Hepatocyte (in vitro differentiated cells): ENCODE measurements around the gene GOLGA7B. TPM values are rescaled to one million over a fixed set of nuclear protein-coding genes. Genes with fewer than 3 reads are reported as not detected.

ENCODE experiments used
- DNase-seq: peaks from one replicate; pipeline ENCODE4 v3.0.0-alpha.2; 2016; ENCODE audit warnings: low spot score
- H2AFZ ChIP-seq: fragments of 200-600 bp; sonication (generic); 2 replicates; pipeline ENCODE4 v1.6.0; 2016; ENCODE audit warnings: antibody characterized with exemption, mild to moderate bottlenecking
- H3K27ac ChIP-seq: fragments of 200-600 bp; sonication (generic); 2 replicates; pipeline ENCODE4 v1.5.1; 2016; ENCODE audit warnings: mild to moderate bottlenecking
- H3K27me3 ChIP-seq: fragments of 200-600 bp; sonication (generic); 2 replicates; pipeline ENCODE4 v1.6.1; 2016
- H3K36me3 ChIP-seq: fragments of 200-600 bp; sonication (generic); replicated peaks from 2 replicates; pipeline ENCODE4 v1.5.1; 2016; ENCODE audit warnings: low read depth; ENCODE audit not compliant: insufficient read depth
- H3K4me1 ChIP-seq: fragments of 200-600 bp; sonication (generic); 2 replicates; pipeline ENCODE4 v1.5.1; 2016; ENCODE audit warnings: mild to moderate bottlenecking, moderate library complexity; ENCODE audit not compliant: insufficient read depth
- H3K4me2 ChIP-seq: fragments of 200-600 bp; sonication (generic); 2 replicates; pipeline ENCODE4 v1.6.0; 2016
- H3K4me3 ChIP-seq: fragments of 200-600 bp; sonication (generic); 2 replicates; pipeline ENCODE4 v1.5.1; 2016; ENCODE audit warnings: mild to moderate bottlenecking
- H3K79me2 ChIP-seq: fragments of 200-600 bp; sonication (generic); 2 replicates; pipeline ENCODE4 v1.6.0; 2017; ENCODE audit warnings: mild to moderate bottlenecking
- H3K9me2 ChIP-seq: fragments of 200-600 bp; sonication (generic); replicated peaks from 2 replicates; pipeline ENCODE4 v1.6.0; 2017; ENCODE audit warnings: mild to moderate bottlenecking; ENCODE audit not compliant: insufficient read depth
- H3K9me3 ChIP-seq: fragments of 200-600 bp; sonication (generic); 2 replicates; pipeline ENCODE4 v1.5.1; 2016; ENCODE audit warnings: low read depth, mild to moderate bottlenecking
- H4K20me1 ChIP-seq: fragments of 200-600 bp; sonication (generic); 2 replicates; pipeline ENCODE4 v1.6.0; 2016; ENCODE audit warnings: mild to moderate bottlenecking; ENCODE audit not compliant: insufficient read depth, poor library complexity, severe bottlenecking
- EZH2 ChIP-seq: fragments of 200-600 bp; sonication (generic); IDR thresholded peaks from 2 replicates; pipeline ENCODE4 v1.6.1; 2016; ENCODE audit warnings: antibody characterized with exemption, mild to moderate bottlenecking, borderline replicate concordance
- EZH2phosphoT487 ChIP-seq: fragments of 200-600 bp; sonication (generic); IDR thresholded peaks from one replicate; pipeline ENCODE4 v1.6.1; 2018; ENCODE audit warnings: antibody characterized with exemption, mild to moderate bottlenecking, low read depth, moderate library complexity; ENCODE audit not compliant: unreplicated experiment, severe bottlenecking
- WGBS: methylation state at CpG from one replicate; pipeline ENCODE4 v1.1.6; 2016; ENCODE audit warnings: low lambda C conversion rate; ENCODE audit errors: missing lambda C conversion rate; 5-methylcytosine and 5-hydroxymethylcytosine counted together
- polyA plus RNA-seq: library from polyadenylated mRNA; unstranded; fragments of >200 nt; fragmentation: Nextera tagmentation; extraction: Ambion mirVana; gene quantifications from 2 replicates; pipeline ENCODE4 v1.2.1, GENCODE V29; 2016
- total RNA-seq: library from RNA; depleted of rRNA; stranded (reverse); fragments of >200 nt; gene quantifications from 2 replicates; pipeline ENCODE4 v1.2.3, GENCODE V29; 2014
- TF ChIP-seq, protein P1 (sequence below): fragments of 200-600 bp; sonication (generic); IDR thresholded peaks from 2 replicates; pipeline ENCODE4 v1.5.1; 2016; ENCODE audit warnings: antibody characterized with exemption, mild to moderate bottlenecking; ENCODE audit not compliant: poor library complexity

GOLGA7B gene
- total and polyA plus RNA-seq, 2 experiments from 2014 or later, result 0.15 to 1.5 TPM

DNA sequence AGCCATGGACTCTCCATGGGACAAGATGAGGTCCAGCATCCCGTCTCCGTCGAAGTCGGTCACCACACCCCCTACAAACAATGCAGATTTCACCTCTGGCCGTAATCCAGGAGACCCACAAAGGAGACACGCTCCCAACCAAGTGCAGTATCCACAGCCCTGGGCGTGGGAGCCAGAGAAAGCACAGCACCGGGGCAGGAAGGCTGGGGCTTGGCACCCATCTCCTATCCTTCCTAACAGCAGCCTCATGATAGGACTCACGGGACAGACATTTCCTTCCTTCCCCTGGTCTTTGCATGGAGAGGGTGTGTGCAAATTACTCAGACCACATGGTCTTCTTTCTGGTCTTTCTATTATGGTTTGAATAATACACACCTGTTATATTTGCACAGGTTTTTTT, 46.3 kb downstream of the GOLGA7B start:
- Histone ChIP-seq H2AFZ (no peak overlapping the region), H3K4me2 (no peak overlapping the region), H3K36me3 (no peaks in the 10 kb centered on the region), H3K27ac (no peak overlapping the region), H3K4me3 (no peak overlapping the region), H3K4me1 (no peaks in the 10 kb centered on the region), H3K27me3 (no peaks in the 10 kb centered on the region), H3K9me3 (no peaks in the 10 kb centered on the region), H3K79me2 (no peaks in the 10 kb centered on the region), H3K9me2 (no peaks in the 10 kb centered on the region), H4K20me1 (no peaks in the 10 kb centered on the region)
- TF ChIP-seq EZH2 (no peak), EZH2phosphoT487 (no peak)
- TF ChIP-seq, protein P1, sequence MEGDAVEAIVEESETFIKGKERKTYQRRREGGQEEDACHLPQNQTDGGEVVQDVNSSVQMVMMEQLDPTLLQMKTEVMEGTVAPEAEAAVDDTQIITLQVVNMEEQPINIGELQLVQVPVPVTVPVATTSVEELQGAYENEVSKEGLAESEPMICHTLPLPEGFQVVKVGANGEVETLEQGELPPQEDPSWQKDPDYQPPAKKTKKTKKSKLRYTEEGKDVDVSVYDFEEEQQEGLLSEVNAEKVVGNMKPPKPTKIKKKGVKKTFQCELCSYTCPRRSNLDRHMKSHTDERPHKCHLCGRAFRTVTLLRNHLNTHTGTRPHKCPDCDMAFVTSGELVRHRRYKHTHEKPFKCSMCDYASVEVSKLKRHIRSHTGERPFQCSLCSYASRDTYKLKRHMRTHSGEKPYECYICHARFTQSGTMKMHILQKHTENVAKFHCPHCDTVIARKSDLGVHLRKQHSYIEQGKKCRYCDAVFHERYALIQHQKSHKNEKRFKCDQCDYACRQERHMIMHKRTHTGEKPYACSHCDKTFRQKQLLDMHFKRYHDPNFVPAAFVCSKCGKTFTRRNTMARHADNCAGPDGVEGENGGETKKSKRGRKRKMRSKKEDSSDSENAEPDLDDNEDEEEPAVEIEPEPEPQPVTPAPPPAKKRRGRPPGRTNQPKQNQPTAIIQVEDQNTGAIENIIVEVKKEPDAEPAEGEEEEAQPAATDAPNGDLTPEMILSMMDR, result no peak
- WGBS, result 86% methylated on average over 9 of the region's 9 CpGs
- no peak for DNase-seq

DNA sequence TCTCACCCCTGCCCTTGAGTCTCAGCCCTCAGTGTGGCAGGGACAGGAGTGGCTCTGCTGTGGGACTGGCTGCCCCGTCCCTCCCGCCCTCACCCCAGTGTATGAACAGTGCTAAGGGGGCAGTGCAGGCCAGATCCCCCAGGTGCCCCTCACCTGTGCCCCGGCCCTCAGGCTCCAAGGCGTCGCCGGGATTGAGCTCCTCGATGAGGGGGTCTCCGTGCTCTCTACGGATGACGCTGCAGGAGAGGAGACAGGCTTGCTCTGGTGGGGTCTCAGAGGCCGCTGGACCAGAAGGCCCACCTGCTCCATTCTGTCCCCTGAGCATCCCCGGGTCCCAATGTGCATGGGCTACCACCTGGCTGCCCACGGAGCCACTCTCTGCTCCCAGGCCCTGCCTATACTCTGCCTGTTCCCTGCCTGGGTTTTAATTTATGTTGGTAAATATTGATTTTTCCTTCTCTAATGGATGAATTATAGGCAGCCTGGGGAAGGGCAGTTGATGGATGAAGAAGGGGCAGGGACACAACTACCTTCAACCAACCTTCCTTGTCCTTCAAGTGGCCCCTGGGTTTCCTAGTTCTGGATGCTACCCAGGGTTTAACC, 47.2 kb downstream of the GOLGA7B start:
- Histone ChIP-seq H3K36me3 (no peaks in the 10 kb centered on the region), H3K27me3 (no peaks in the 10 kb centered on the region), H3K4me1 (no peaks in the 10 kb centered on the region), H3K27ac (no peak overlapping the region), H4K20me1 (no peaks in the 10 kb centered on the region), H3K9me2 (no peaks in the 10 kb centered on the region), H3K79me2 (no peaks in the 10 kb centered on the region), H2AFZ (no peak overlapping the region), H3K9me3 (no peaks in the 10 kb centered on the region), H3K4me3 (no peak overlapping the region), H3K4me2 (no peak overlapping the region)
- no peak for DNase-seq
- no peak for TF ChIP-seq EZH2
- no peak for TF ChIP-seq EZH2phosphoT487
- TF ChIP-seq, protein P1, result no peak
- WGBS, result 92% methylated on average over 11 of the region's 13 CpGs

DNA sequence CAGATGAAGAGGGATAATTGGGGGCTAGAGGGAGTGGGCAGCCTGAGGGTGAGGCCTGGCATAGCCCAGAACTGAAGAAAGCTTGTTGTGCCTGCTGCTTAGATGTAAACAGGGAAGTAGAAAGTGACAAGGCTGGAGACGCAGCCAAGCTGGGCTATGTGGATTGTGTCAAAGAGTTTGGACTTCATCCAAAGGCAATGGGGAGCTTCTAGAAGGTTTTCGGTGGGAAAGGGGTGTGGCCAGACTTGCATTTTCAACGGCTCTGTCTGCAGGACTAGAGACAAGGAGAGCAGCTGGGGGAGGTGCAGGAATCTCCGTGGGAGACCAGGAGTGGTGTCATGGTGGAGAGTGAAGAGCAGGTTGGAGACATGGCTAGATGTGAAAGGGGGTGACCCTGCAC, 48.8 kb downstream of the GOLGA7B start:
- H3K27ac ChIP-seq, result no peak overlapping the region
- DNase-seq, result peak; percentile 20
- H3K27me3 ChIP-seq, result no peaks in the 10 kb centered on the region
- TF ChIP-seq, protein P1, result no peak
- no peak for TF ChIP-seq EZH2
- TF ChIP-seq EZH2phosphoT487, result no peak
- no peaks in the 10 kb centered on the region for H3K9me2 ChIP-seq
- WGBS, result 21% methylated on average over 4 of the region's 4 CpGs
- H4K20me1 ChIP-seq, result no peaks in the 10 kb centered on the region
- no peaks in the 10 kb centered on the region for H3K36me3 ChIP-seq
- H3K4me3 ChIP-seq, result no peak overlapping the region
- H2AFZ ChIP-seq, result no peak overlapping the region
- no peaks in the 10 kb centered on the region for H3K9me3 ChIP-seq
- no peaks in the 10 kb centered on the region for H3K79me2 ChIP-seq
- no peaks in the 10 kb centered on the region for H3K4me1 ChIP-seq
- H3K4me2 ChIP-seq, result no peak overlapping the region
